Lower leg skin (tissue), 4 donors: ENCODE data around the gene IL20RA. TPM values are rescaled to one million over a fixed set of nuclear protein-coding genes. Genes with fewer than 3 reads are reported as not detected.

Source experiments
- DNase-seq, 2 donors: peaks; one replicate each; pipeline ENCODE4 v3.0.0-alpha.2; 2019; ENCODE audit warnings: low spot score in 2 of 2
- H3K4me3 ChIP-seq: fragments of 200-600 bp; sonication (generic); 2 replicates; pipeline ENCODE4 v1.5.1; 2017; ENCODE audit warnings: mild to moderate bottlenecking, low read depth; ENCODE audit not compliant: poor library complexity, severe bottlenecking
- CTCF ChIP-seq, 3 donors: fragments of 450-650 bp; IDR thresholded peaks; one replicate each; pipeline ENCODE4 v1.5.1; 2016; ENCODE audit warnings: antibody characterized with exemption in 3 of 3, mild to moderate bottlenecking in 3 of 3, moderate library complexity in 2 of 3
- POLR2A ChIP-seq, 2 donors: fragments of 450-650 bp; IDR thresholded peaks; one replicate each; pipeline ENCODE4 v1.6.1; 2016 to 2017; ENCODE audit warnings: antibody characterized with exemption in 2 of 2, mild to moderate bottlenecking in 1 of 2, moderate library complexity in 1 of 2
- WGBS, 2 donors: methylation state at CpG; one replicate each; pipeline ENCODE4 v1.1.5; 2018; 5-methylcytosine and 5-hydroxymethylcytosine counted together
- intact Hi-C: fragments of 100-400 bp; cut with DNase I; formaldehyde crosslinking; loops from one replicate; pipeline ENCODE4 v1.15.0; 2023; ENCODE audit warnings: low total_unique reads
- total RNA-seq, 4 donors: library from RNA; depleted of rRNA; stranded (reverse); fragments of >200 nt; gene quantifications; one replicate each; pipeline ENCODE4 v1.1.0, GENCODE V29; 2016

IL20RA gene
- total RNA-seq, 4 donors from 2014 or later = 70.4 to 199 (median 146) TPM

DNA sequence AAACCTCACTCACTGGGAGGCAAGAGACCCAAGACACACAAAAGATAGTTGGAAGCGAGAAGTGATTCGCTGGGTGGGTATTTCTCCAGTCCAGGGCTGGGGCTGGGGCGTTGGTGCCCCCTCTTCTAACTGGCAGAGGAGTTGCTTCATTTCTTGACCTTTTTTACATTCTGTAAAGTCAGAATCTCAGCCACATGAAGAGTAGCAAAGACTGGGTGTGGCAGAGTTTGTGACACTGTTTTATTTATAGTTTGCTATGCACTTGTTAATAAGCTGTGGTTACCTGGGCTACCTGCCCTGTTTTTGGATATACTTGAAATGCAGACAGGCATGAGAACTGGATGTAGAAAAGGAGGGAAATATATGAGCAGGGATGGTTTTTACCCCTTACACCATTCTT, 42.3 kb downstream of the IL20RA start:
- no peak overlapping the region for H3K4me3 ChIP-seq
- intact Hi-C loops = no loop called here
- DNase-seq = no peak
- WGBS, 2 donors = 35 to 62% methylated on average over 3 of the region's 3 CpGs
- TF ChIP-seq CTCF (IDR thresholded peaks at IDR 0.05) (no peak), POLR2A (IDR thresholded peaks at IDR 0.05) (no peak)

DNA sequence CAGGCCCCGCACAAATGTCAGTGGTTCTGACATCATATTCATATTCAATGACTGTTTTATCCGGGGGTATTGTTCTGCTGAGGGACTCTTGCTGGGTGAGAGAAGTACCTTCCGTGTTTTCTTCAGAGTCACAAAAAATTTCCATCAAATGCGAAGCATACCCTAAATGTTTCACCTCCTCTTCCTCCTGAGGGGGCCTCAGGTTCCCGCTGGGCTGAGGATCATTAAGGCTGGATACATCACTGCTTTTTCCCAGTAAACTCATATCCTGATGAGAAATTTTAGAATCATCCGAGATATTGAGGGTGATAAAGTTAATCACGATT, 42.8 kb downstream of the IL20RA start:
- WGBS, 2 donors = 56 to 69% methylated on average over 7 of the region's 7 CpGs

GRCh38 chr6:137001299-137001976, 43.3 kb downstream of the IL20RA start:
- 63 to 65% methylated on average over 17 of the region's 17 CpGs for WGBS, 2 donors
- H3K4me3 ChIP-seq = no peak overlapping the region
- intact Hi-C loops = no loop called here
- DNase-seq = no peak
- TF ChIP-seq CTCF (IDR thresholded peaks at IDR 0.05) (no peak), POLR2A (IDR thresholded peaks at IDR 0.05) (no peak)

More for the DNA sequence above, 42.8 kb downstream of the IL20RA start:
- DNase-seq = no peak
- intact Hi-C loops = no loop called here
- no peak overlapping the region for H3K4me3 ChIP-seq
- no peak for TF ChIP-seq POLR2A (IDR thresholded peaks at IDR 0.05)
- TF ChIP-seq CTCF (IDR thresholded peaks at IDR 0.05) = no peak

DNA sequence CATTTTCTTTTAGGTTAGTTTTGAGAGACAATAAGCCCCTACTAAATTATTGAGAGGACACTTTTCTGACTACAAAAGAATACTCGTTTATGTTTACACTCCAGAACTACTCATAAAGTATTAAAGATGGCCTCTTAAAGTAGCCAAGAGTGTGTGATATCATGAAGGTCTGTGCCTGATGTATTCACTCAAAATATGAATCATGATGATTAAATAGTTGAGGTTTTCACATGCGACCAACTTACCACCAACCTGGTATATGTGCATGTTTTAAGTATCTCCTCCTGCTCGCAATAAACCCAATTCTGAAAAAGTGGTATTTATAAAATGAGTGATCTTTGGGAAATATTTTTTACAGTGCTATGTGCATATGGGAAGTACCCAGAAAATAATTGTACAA, 43.9 kb downstream of the IL20RA start:
- 48 to 55% methylated on average over 3 of the region's 3 CpGs for WGBS, 2 donors
- no peak for DNase-seq
- no peak for TF ChIP-seq CTCF (IDR thresholded peaks at IDR 0.05)
- intact Hi-C loops = no loop called here
- H3K4me3 ChIP-seq = no peak overlapping the region

DNA sequence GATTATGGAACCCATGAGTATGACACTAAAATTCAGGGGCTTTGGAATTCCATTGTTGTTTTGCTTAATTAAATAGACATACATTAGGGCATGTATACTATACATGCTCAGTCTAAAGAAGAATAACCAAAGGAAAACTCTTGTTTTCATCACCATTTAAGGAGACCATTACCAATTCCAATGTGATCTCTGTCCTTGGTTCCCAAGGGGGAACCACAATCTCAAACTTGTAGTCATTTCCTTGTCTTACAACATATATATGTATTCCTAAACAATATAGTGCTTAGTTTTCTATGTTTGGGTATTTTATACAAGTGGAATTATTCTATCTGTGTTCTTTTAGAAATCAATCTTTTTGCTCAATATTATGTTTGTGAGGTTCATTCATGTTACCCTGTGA, 49.2 kb downstream of the IL20RA start:
- H3K4me3 ChIP-seq = no peak overlapping the region
- no peak for DNase-seq
- intact Hi-C loops = no loop called here
- TF ChIP-seq CTCF (IDR thresholded peaks at IDR 0.05) = no peak
- TF ChIP-seq POLR2A (IDR thresholded peaks at IDR 0.05) = no peak

DNA sequence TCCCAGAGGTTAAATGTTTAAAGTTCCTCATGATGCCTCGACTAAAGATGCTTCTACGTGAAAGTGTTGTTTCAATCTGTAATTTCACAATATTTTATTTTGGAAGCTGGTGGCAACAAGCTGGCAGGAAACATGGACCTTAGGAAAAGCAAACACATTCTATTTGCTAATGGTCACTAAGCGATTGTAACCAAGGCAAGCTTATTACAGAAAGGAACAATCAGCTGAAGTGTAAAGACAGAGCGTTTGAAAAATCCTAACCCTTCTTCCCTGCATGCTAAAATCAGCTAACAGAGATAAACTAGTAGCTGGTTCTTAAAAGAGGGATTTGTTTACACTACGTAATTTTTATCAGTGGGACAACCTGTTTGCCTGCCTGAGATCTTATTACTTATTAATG, 50.0 kb downstream of the IL20RA start:
- WGBS, 2 donors = 49 to 53% methylated on average over 5 of the region's 5 CpGs
- no peak for TF ChIP-seq POLR2A (IDR thresholded peaks at IDR 0.05)
- TF ChIP-seq CTCF (IDR thresholded peaks at IDR 0.05) = no peak
- intact Hi-C loops = no loop called here
- DNase-seq = no peak
- no peak overlapping the region for H3K4me3 ChIP-seq
